DOHH2 (cell line): ENCODE measurements around the gene LRSAM1.
"Not testable (repeated sequence)": the region's sequence is repeated elsewhere in the genome, so short reads cannot be mapped to it uniquely, and the experiment has no call there.

Source experiments
- H3F3A ChIP-seq: fragments of 200-600 bp; sonication (generic), shearing (Covaris generic); 2 replicates; pipeline ENCODE4 v1.6.0; 2016; ENCODE audit warnings: antibody characterized with exemption, mild to moderate bottlenecking; ENCODE audit not compliant: control insufficient read depth, insufficient read depth
- H3K27ac ChIP-seq: fragments of 200-600 bp; sonication (generic); 2 replicates; pipeline ENCODE4 v1.5.1; 2014; ENCODE audit warnings: low read depth, mild to moderate bottlenecking, low read length, moderate library complexity
- H3K27me3 ChIP-seq: fragments of 200-600 bp; sonication (generic); 2 replicates; pipeline ENCODE4 v1.6.1; 2014; ENCODE audit warnings: mild to moderate bottlenecking, low read length, mixed read lengths; ENCODE audit not compliant: control insufficient read depth
- H3K36me3 ChIP-seq: fragments of 200-600 bp; sonication (generic); 2 replicates; pipeline ENCODE4 v1.6.1; 2014; ENCODE audit warnings: mild to moderate bottlenecking, low read length, moderate library complexity, mixed read lengths; ENCODE audit not compliant: control insufficient read depth
- H3K4me1 ChIP-seq: fragments of 200-600 bp; sonication (generic); 2 replicates; pipeline ENCODE4 v1.6.1; 2014; ENCODE audit warnings: mild to moderate bottlenecking, low read length, mixed read lengths; ENCODE audit not compliant: control insufficient read depth
- H3K4me2 ChIP-seq: fragments of 200-600 bp; sonication (generic); 2 replicates; pipeline ENCODE4 v1.6.0; 2014; ENCODE audit warnings: mild to moderate bottlenecking, low read length, moderate library complexity
- H3K4me3 ChIP-seq: fragments of 200-600 bp; sonication (generic); 2 replicates; pipeline ENCODE4 v1.5.1; 2014; ENCODE audit warnings: mild to moderate bottlenecking, low read length, mixed read lengths
- H3K79me2 ChIP-seq: fragments of 200-600 bp; sonication (generic); 2 replicates; pipeline ENCODE4 v1.6.1; 2014; ENCODE audit warnings: mild to moderate bottlenecking, low read length, mixed read lengths; ENCODE audit not compliant: control insufficient read depth
- H3K9me2 ChIP-seq: fragments of 200-600 bp; sonication (generic); replicated peaks from 2 replicates; pipeline ENCODE4 v1.6.1; 2014; ENCODE audit warnings: mild to moderate bottlenecking, low read length, mixed read lengths; ENCODE audit not compliant: control insufficient read depth
- H3K9me3 ChIP-seq: fragments of 200-600 bp; sonication (generic); 2 replicates; pipeline ENCODE4 v1.6.1; 2014; ENCODE audit warnings: antibody characterized with exemption, low read length, mixed read lengths; ENCODE audit not compliant: control insufficient read depth, insufficient read depth
- H4K20me1 ChIP-seq: fragments of 200-600 bp; sonication (generic); 2 replicates; pipeline ENCODE4 v1.6.0; 2014; ENCODE audit warnings: low read depth, mild to moderate bottlenecking, antibody characterized with exemption, low read length, moderate library complexity; ENCODE audit not compliant: control insufficient read depth, insufficient read depth
- EZH2phosphoT487 ChIP-seq: fragments of 200-600 bp; sonication (generic); IDR thresholded peaks from 2 replicates; pipeline ENCODE4 v1.6.1; 2017; ENCODE audit warnings: borderline replicate concordance, mild to moderate bottlenecking, antibody characterized with exemption, low read length, moderate library complexity, mixed read lengths
- TF ChIP-seq, protein P1 (sequence below): fragments of 200-600 bp; sonication (generic); IDR thresholded peaks from one replicate; pipeline ENCODE4 v1.5.1; 2014; ENCODE audit warnings: antibody characterized with exemption, mild to moderate bottlenecking, low read depth, low read length; ENCODE audit not compliant: poor library complexity, severe bottlenecking

LRSAM1 gene

DNA sequence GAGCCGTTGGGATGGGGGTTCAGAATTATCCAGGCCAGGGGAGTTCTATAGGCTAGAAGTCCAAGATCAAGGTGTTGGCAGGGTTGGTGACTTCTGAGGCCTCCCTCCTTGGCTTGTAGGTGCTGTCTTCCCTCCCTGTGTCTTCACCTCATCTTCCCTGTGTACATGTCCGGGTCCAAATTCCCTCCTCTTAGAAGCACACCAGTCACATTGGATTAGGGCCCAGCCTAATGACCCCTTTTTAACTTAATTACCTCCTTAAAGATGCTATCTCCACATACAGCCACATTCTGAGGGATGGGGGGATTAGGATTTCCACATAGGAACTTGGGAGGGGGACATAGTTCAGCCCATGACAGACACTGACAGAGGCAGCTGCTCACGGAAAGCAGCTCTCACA lies 12.1 kb downstream of the LRSAM1 start:
- Histone ChIP-seq H3K27ac (no peak overlapping the region), H3K9me2 (no peaks in the 10 kb centered on the region), H3K79me2 (no peaks in the 10 kb centered on the region), H4K20me1 (no peaks in the 10 kb centered on the region), H3K36me3 (peaks cover 17% of the 10 kb centered on the region), H3K27me3 (no peaks in the 10 kb centered on the region), H3K4me3 (no peak overlapping the region), H3F3A (no peaks in the 10 kb centered on the region), H3K9me3 (no peaks in the 10 kb centered on the region), H3K4me2 (no peak overlapping the region), H3K4me1 (no peaks in the 10 kb centered on the region)
- no peak for TF ChIP-seq EZH2phosphoT487
- TF ChIP-seq, protein P1, sequence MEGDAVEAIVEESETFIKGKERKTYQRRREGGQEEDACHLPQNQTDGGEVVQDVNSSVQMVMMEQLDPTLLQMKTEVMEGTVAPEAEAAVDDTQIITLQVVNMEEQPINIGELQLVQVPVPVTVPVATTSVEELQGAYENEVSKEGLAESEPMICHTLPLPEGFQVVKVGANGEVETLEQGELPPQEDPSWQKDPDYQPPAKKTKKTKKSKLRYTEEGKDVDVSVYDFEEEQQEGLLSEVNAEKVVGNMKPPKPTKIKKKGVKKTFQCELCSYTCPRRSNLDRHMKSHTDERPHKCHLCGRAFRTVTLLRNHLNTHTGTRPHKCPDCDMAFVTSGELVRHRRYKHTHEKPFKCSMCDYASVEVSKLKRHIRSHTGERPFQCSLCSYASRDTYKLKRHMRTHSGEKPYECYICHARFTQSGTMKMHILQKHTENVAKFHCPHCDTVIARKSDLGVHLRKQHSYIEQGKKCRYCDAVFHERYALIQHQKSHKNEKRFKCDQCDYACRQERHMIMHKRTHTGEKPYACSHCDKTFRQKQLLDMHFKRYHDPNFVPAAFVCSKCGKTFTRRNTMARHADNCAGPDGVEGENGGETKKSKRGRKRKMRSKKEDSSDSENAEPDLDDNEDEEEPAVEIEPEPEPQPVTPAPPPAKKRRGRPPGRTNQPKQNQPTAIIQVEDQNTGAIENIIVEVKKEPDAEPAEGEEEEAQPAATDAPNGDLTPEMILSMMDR: no peak

DNA sequence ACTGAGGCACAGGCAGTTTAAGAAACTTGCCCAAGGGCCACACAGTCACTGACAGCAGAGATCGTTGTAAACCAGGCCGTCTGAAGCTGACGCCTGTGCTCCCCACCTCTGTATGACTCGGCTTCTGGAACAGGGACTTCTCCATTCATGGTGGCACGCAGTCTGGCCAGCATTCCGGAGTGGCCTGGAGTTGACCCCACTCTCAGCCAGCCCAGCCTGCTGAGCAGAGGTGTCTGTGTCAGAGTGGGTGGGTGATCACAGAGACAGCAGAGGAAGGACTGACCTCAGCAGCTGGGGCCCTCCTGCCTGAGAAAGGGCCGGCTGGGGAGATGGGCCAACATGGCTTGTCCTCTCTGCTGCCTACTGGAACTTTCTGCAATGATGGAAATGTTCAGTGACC lies 12.6 kb downstream of the LRSAM1 start:
- no peaks in the 10 kb centered on the region for H3K27me3 ChIP-seq

DNA sequence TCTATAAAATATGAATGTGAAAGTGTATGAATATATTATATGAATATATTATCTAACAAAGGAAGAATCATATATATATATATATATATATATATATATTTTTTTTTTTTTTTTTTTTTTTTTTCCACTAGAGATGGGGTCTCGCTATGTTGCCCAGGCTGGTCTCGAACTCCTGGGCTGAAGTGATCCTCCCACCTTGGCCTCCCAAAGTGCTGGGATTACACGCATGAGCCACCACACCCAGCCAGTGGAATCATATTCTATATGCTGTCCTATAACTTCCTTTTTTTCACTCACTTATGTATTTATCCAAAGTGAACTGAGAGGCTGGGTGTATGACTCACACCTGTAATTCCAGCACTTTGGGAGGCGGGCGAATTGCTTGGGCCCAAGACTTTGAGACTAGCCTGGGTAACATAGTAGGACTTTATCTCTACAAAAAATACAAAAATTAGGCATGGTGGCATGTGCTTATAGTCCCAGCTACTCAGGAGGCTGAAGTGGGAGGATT lies 15.2 kb downstream of the LRSAM1 start:
- not testable (repeated sequence) for H3K9me3 ChIP-seq, H3F3A ChIP-seq, H4K20me1 ChIP-seq, H3K36me3 ChIP-seq, H3K79me2 ChIP-seq, H3K27ac ChIP-seq, H3K4me3 ChIP-seq, H3K4me1 ChIP-seq, H3K9me2 ChIP-seq, H3K27me3 ChIP-seq, H3K4me2 ChIP-seq

More for the DNA sequence above, 12.6 kb downstream of the LRSAM1 start:
- no peaks in the 10 kb centered on the region for H4K20me1 ChIP-seq
- H3K79me2 ChIP-seq: no peaks in the 10 kb centered on the region
- no peaks in the 10 kb centered on the region for H3F3A ChIP-seq
- H3K4me3 ChIP-seq: no peak overlapping the region
- no peaks in the 10 kb centered on the region for H3K9me2 ChIP-seq
- H3K9me3 ChIP-seq: no peaks in the 10 kb centered on the region
- H3K36me3 ChIP-seq: peaks cover 16% of the 10 kb centered on the region
- no peak overlapping the region for H3K27ac ChIP-seq
- H3K4me1 ChIP-seq: no peaks in the 10 kb centered on the region
- H3K4me2 ChIP-seq: no peak overlapping the region
- no peak for TF ChIP-seq EZH2phosphoT487
- TF ChIP-seq, protein P1: no peak

GRCh38 chr9:127467621-127468020 lies 16.3 kb downstream of the LRSAM1 start:
- Histone ChIP-seq H3K4me1 (no peaks in the 10 kb centered on the region), H3K27ac (no peak overlapping the region), H3K9me3 (no peaks in the 10 kb centered on the region), H3K4me2 (no peak overlapping the region), H3K4me3 (no peak overlapping the region), H4K20me1 (no peaks in the 10 kb centered on the region), H3K9me2 (no peaks in the 10 kb centered on the region), H3F3A (no peaks in the 10 kb centered on the region), H3K36me3 (no peaks in the 10 kb centered on the region; the same call in 1 of the 2 replicates), H3K79me2 (no peaks in the 10 kb centered on the region), H3K27me3 (no peaks in the 10 kb centered on the region)
- TF ChIP-seq EZH2phosphoT487: no peak
- TF ChIP-seq, protein P1: no peak
